ENCODE measurements around the gene KIF6.

GRCh38 chr6:39411465-39411864 lies 313.7 kb downstream of the KIF6 start:
- TF ChIP-seq, protein P1, sequence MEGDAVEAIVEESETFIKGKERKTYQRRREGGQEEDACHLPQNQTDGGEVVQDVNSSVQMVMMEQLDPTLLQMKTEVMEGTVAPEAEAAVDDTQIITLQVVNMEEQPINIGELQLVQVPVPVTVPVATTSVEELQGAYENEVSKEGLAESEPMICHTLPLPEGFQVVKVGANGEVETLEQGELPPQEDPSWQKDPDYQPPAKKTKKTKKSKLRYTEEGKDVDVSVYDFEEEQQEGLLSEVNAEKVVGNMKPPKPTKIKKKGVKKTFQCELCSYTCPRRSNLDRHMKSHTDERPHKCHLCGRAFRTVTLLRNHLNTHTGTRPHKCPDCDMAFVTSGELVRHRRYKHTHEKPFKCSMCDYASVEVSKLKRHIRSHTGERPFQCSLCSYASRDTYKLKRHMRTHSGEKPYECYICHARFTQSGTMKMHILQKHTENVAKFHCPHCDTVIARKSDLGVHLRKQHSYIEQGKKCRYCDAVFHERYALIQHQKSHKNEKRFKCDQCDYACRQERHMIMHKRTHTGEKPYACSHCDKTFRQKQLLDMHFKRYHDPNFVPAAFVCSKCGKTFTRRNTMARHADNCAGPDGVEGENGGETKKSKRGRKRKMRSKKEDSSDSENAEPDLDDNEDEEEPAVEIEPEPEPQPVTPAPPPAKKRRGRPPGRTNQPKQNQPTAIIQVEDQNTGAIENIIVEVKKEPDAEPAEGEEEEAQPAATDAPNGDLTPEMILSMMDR (conservative IDR thresholded peaks at IDR 0.05; ENCODE audit: low read length), result no peak
- TF ChIP-seq EZH2phosphoT487 (IDR thresholded peaks at IDR 0.05; ENCODE audit: borderline replicate concordance), result no peak

Measured in Loucy (cell line).